GOT3 (cell line): Measurements from ENCODE around the gene SEC16A.
"Not testable (repeated sequence)": the region's sequence is repeated elsewhere in the genome, so short reads cannot be mapped to it uniquely, and the experiment has no call there.

Experiments used
- DNase-seq: peaks from one replicate; lab custom pipeline; 2025; ENCODE audit warnings: mixed read lengths; lab: John Stamatoyannopoulos, UW

SEC16A gene

GRCh38 chr9:136438548-136439480 is 44.0 kb downstream of the SEC16A start:
- no peak for DNase-seq

- no peak for DNase-seq
Observed at GRCh38 chr9:136437839-136438547, 44.8 kb downstream of the SEC16A start.

GRCh38 chr9:136437430-136437829 is 45.4 kb downstream of the SEC16A start:
- DNase-seq = no peak

- DNase-seq = no peak
Observed at GRCh38 chr9:136436055-136436634, 46.7 kb downstream of the SEC16A start.

GRCh38 chr9:136434580-136435169 is 48.2 kb downstream of the SEC16A start:
- DNase-seq = no peak

- DNase-seq = no peak
Observed at GRCh38 chr9:136433849-136434579, 48.8 kb downstream of the SEC16A start.

GRCh38 chr9:136433043-136433715 is 49.7 kb downstream of the SEC16A start:
- DNase-seq = no peak

- DNase-seq = no peak
Observed at GRCh38 chr9:136432591-136432990, 50.2 kb downstream of the SEC16A start.

- no peak for DNase-seq
Observed at GRCh38 chr9:136431782-136432350, 51.0 kb downstream of the SEC16A start.

- DNase-seq = no peak
Observed at GRCh38 chr9:136430588-136431234, 52.1 kb downstream of the SEC16A start.

GRCh38 chr9:136429683-136430491 is 53.0 kb downstream of the SEC16A start:
- DNase-seq = no peak

- DNase-seq = no peak
Observed at GRCh38 chr9:136429075-136429628, 53.7 kb downstream of the SEC16A start.

- no peak for DNase-seq
Observed at GRCh38 chr9:136426787-136427186, 56.1 kb downstream of the SEC16A start.

GRCh38 chr9:136425367-136425766 is 57.5 kb downstream of the SEC16A start:
- not testable (repeated sequence) for DNase-seq

GRCh38 chr9:136424750-136425362 is 58.0 kb downstream of the SEC16A start:
- DNase-seq = no peak

GRCh38 chr9:136423432-136424146 is 59.3 kb downstream of the SEC16A start:
- DNase-seq = no peak

GRCh38 chr9:136422876-136423275 is 60.0 kb downstream of the SEC16A start:
- no peak for DNase-seq

- no peak for DNase-seq
Observed at GRCh38 chr9:136421791-136422190, 61.0 kb downstream of the SEC16A start.
